Fibroblast of the conjunctiva (primary cell): ENCODE measurements around the gene SKA1.
"Not testable (repeated sequence)": the region's sequence is repeated elsewhere in the genome, so short reads cannot be mapped to it uniquely, and the experiment has no call there.

Experiments used
- DNase-seq: peaks from one replicate; pipeline ENCODE4 v3.0.0-alpha.2; 2010; ENCODE audit warnings: low read depth

Gene SKA1

DNA sequence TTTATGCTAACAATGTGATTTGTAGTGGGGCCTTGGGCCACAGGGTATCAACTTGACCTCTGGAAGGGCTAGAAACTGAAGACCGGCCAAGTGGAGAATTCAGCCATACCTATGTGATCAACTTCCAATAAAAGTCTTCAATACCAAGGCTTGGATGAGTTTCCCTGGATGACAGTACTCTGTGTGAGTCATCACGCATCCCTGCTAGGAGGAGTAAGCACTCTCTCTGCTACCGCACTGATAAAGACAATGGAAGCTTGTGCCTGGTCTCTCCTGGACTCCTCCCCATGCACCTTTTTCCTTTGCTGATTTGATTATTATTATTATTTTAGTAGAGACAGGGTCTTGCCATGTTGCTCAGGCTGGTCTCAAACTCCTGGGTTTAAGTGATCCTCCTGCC is 58.1 kb downstream of the SKA1 start:
- no peak for DNase-seq

DNA sequence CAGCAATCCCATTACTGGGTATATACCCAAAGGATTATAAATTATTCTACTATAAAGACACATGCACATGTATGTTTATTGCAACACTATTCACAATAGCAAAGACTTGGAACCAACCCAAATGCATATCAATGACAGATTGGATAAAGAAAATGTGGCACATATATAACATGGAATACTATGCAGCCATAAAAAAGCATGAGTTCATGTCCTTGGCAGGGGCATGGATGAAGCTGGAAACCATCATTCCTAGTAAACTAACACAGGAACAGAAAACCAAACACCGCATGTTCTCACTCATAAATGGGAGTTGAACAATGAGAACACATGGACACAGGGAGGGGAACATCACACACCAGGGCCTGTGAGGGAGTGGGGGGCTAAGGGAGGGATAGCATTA is 61.9 kb downstream of the SKA1 start:
- DNase-seq: not testable (repeated sequence)

DNA sequence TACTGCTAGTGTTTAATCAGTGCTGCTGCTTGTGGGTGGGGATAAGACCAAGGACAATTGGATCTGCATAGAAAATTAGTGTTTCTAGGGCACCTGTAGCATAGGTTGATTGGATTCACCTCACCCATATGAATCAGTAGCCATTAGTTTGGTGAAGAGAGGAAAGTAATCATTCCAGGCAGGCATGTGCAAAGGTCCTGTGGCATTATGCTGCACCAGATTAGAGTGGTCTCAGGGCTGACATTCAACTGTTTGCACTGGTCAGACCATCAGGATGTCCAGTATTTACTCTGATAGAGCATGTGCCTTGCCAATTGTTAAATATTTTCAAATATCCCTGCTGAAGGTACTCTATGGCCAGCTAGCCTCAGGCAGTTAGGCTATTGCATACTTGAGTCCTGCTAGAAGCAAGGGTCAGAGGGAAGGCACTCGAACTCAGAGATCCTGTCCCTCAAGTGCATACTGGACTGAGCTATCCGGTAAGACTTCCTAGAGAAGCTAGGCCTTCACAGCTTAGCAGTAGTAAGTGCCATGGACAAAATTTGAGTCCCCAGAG is 64.7 kb downstream of the SKA1 start:
- no peak for DNase-seq

DNA sequence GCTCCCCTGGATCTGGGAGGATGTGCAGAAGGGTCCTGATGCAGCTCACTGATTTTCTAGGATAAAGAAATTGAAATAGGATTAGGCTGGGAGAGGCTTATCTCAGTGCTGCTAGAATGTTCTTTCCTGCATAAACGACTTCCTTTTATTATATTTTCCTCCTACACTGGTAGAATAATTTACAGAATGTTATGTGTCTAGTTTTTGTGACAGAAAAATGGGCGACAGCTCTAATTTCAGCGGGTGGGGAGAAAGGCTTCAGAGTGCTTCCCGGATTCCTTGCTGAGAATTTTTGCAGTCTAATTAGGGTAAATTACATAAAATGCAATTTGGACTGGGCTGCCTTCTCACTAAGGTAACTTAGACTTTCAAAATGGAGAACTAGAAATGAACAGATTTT is 66.2 kb downstream of the SKA1 start:
- no peak for DNase-seq

DNA sequence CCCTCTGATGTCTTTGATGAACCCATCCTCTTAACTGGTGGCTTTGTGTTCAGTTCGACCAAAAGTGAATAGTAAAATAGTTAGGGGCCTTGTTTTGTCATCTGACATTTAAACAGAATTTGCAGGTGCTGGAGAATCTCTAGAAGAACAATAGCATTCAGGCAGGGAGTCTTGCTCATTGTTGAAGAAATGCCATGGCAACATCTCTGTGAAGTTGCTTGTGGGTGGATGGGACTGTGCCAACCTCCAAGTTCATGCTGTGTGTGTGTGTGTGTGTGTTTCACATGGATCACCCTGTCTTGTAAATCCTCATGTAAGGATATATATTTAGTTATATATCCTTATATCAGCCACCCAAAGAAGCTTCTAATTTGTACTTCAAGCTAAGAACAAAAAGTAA is 66.7 kb downstream of the SKA1 start:
- DNase-seq: no peak
